T-helper 9 cell (primary cell): ENCODE data around the gene FAM131B.
A peak's percentile ranks its signal among the peaks of the same experiment; 100 is the strongest.

Experiments used
- DNase-seq: peaks from one replicate; pipeline ENCODE4 v3.0.0-alpha.2; 2020

Gene FAM131B

GRCh38 chr7:143320620-143321019 lies 41.9 kb downstream of the FAM131B start:
- no peak for DNase-seq

GRCh38 chr7:143318661-143319060 lies 43.9 kb downstream of the FAM131B start:
- DNase-seq, result no peak

GRCh38 chr7:143316492-143316891 lies 46.0 kb downstream of the FAM131B start:
- no peak for DNase-seq

GRCh38 chr7:143315776-143316175 lies 46.7 kb downstream of the FAM131B start, which contains the start of gene CLCN1:
Gene CLCN1, plus strand, starts transcription at chr7:143316111. Its CDS starts 102 bp downstream, at chr7:143316213.
- DNase-seq, result no peak

- no peak for DNase-seq
Measured at GRCh38 chr7:143314127-143314526, 48.4 kb downstream of the FAM131B start.

- DNase-seq, result no peak
Measured at GRCh38 chr7:143308632-143309031, 53.9 kb downstream of the FAM131B start.

GRCh38 chr7:143305423-143306070 lies 57.0 kb downstream of the FAM131B start:
- DNase-seq, result peak; percentile 67

GRCh38 chr7:143304938-143305337 lies 57.6 kb downstream of the FAM131B start:
- no peak for DNase-seq

GRCh38 chr7:143303733-143304132 lies 58.8 kb downstream of the FAM131B start:
- no peak for DNase-seq
